ENCODE measurements around the gene AMPD1. TPM values are rescaled to one million over a fixed set of nuclear protein-coding genes. Genes with fewer than 3 reads are reported as not detected.

Gene AMPD1
- total and polyA plus RNA-seq, 10 of the 15 experiments (the other 5 are each of a cell fraction or from before 2014, with no cell fraction given) = 0.12 to 0.30 (median 0.14) TPM; not detected in 7

- TF ChIP-seq PRDM15 (CRISPR knock-in tag; IDR thresholded peaks at IDR 0.05) = no peak
- no peak for TF ChIP-seq POLR2AphosphoS5 (IDR thresholded peaks at IDR 0.05; ENCODE audit: low read length)
- TF ChIP-seq ETV6 (conservative IDR thresholded peaks at IDR 0.05 in 1 of 2, IDR thresholded peaks at IDR 0.05 in 1 of 2; ENCODE audit: borderline replicate concordance in 1 of 2, low read depth in 1 of 2) = no peak
Observed at GRCh38 chr1:114690148-114690547, 5.2 kb downstream of the AMPD1 start (continued).

DNA sequence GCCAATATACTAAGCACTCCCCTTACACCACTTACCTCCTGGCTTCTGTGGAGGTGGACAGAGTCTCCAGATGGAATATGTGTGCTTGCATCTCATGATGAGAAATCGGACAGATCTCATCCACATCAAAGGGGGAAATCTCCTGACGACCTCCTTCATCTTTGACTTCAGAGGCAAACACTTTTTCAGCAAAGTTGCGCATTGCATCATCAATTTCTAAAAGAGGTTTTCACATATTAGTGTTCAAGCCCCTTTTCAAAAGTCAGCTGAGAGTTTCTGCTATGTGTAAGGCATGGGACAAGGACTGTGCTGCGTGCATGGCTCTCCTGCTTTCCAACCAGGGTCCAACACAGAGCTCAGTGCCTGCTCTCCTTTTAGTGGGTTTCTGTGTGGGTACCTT, 6.8 kb downstream of the AMPD1 start:
- FAIRE-seq = no peak
- no TSS peak for BruUV-seq (replicated peaks)
- H3K9ac ChIP-seq (ENCODE audit: control insufficient read depth, insufficient read depth, low read length) = no peak overlapping the region
- SMC1A ChIA-PET (ENCODE audit: uncharacterized antibody, unreplicated experiment) = no interaction called here
- ATAC-seq = no peak
- 0 out of 4 replicates have a peak, but pooled peaks cover 0 to 3% of the 10 kb centered on the region in 2 experiments for H3K27me3 ChIP-seq (replicated peaks in 1 of 2; ENCODE audit: control insufficient read depth in 2 of 2, insufficient read depth in 2 of 2, low read length in 1 of 2)
- no peaks in the 10 kb centered on the region for H3K79me2 ChIP-seq (ENCODE audit: control insufficient read depth, insufficient read depth, low read length)
- no peaks in the 10 kb centered on the region for H4K20me1 ChIP-seq (ENCODE audit: control insufficient read depth, insufficient read depth)
- in situ Hi-C loops (cut with MboI) = no loop called here
- CTCF ChIA-PET = no interaction called here
- intact Hi-C loops (cut with micrococcal nuclease; ENCODE audit: unreplicated experiment) = no loop called here
- RAD21 ChIA-PET (ENCODE audit: unreplicated experiment) = no interaction called here
- POLR2A ChIA-PET = no interaction called here
- no peaks in the 10 kb centered on the region for H3K9me3 ChIP-seq (replicated peaks; ENCODE audit: control insufficient read depth, insufficient read depth, low read length)
- no peak overlapping the region for H3K27ac ChIP-seq (ENCODE audit: control insufficient read depth, insufficient read depth)
- H3K4me1 ChIP-seq (ENCODE audit: control insufficient read depth, insufficient read depth, low read length) = no peaks in the 10 kb centered on the region
- no peak overlapping the region for H3K4me3 ChIP-seq
- 25% methylated on average over 4 of the region's 4 CpGs for WGBS (ENCODE audit: insufficient coverage, insufficient replicate concordance, low lambda C conversion rate, missing lambda C conversion rate)
- no peak overlapping the region for H3K4me2 ChIP-seq (ENCODE audit: control insufficient read depth, insufficient read depth)
- no peak for DNase-seq (ENCODE audit: low read depth, low spot score)
- no peak overlapping the region for H2AFZ ChIP-seq (ENCODE audit: control insufficient read depth, low read depth, low read length)
- TF ChIP-seq IRF4 (IDR thresholded peaks at IDR 0.05; ENCODE audit: low read depth, low read length) (no peak), ZBTB33 (IDR thresholded peaks at IDR 0.05) (no peak), ZSCAN29 (IDR thresholded peaks at IDR 0.05) (no peak), USF1 (IDR thresholded peaks at IDR 0.05; ENCODE audit: borderline replicate concordance, extremely low read length, insufficient read depth, low read depth, low read length) (no peak), BACH1 (IDR thresholded peaks at IDR 0.05; ENCODE audit: borderline replicate concordance) (no peak), NR2C2 (IDR thresholded peaks at IDR 0.05; ENCODE audit: borderline replicate concordance, control insufficient read depth, insufficient read length, low read depth) (no peak), ZNF24 (IDR thresholded peaks at IDR 0.05) (no peak), MTA2 (IDR thresholded peaks at IDR 0.05; ENCODE audit: low read depth) (no peak), ZNF217 (IDR thresholded peaks at IDR 0.05) (no peak)
- H3K36me3 ChIP-seq (ENCODE audit: control insufficient read depth in 2 of 2, insufficient read depth in 2 of 2, low read length in 1 of 2) = no peaks in the 10 kb centered on the region

Data from GM12878 (cell line).